ENCODE data around the gene ZNF716. TPM values are rescaled to one million over a fixed set of nuclear protein-coding genes. Genes with fewer than 3 reads are reported as not detected.

ZNF716 gene
- total RNA-seq: not detected in 2 replicates

DNA sequence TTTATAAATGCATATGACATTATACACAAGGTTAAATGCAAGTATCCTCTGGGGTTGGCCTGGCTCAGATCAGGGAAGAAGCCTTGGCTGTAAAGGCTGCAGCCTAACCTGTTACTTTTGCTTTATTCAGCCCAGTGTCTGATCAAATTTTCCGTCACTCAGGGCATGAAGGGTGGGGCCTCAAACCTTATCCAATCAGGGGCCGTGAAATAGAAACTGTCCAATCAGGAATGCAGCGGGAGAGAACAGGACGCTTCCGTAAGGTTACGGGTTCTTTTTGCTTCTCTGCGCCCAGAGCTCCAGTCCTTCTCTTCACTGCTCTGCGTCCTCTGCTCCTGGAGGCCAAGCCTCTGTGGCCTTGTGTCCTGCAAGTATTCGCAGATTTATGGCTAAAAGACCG is at the start of gene ZNF716:
Gene ZNF716 (plus strand): TSS at position 274 of the 400 bp plus-strand sequence. CDS start 112 bp downstream, at position 386.

